ENCODE results near the gene ACTRT2.

The ACTRT2 gene

GRCh38 chr1:3028531-3029282, 7.4 kb downstream of the ACTRT2 start:
- no peaks in the 10 kb centered on the region for H3K9me3 ChIP-seq
- H3K36me3 ChIP-seq, result no peaks in the 10 kb centered on the region
- peaks cover 15% of the 10 kb centered on the region for H3K27me3 ChIP-seq
- H3K4me1 ChIP-seq (ENCODE audit: control insufficient read depth in 1 of 2, insufficient read depth in 1 of 2, low read depth in 1 of 2, low read length in 1 of 2), result no peaks in the 10 kb centered on the region
- TF ChIP-seq, protein P1, sequence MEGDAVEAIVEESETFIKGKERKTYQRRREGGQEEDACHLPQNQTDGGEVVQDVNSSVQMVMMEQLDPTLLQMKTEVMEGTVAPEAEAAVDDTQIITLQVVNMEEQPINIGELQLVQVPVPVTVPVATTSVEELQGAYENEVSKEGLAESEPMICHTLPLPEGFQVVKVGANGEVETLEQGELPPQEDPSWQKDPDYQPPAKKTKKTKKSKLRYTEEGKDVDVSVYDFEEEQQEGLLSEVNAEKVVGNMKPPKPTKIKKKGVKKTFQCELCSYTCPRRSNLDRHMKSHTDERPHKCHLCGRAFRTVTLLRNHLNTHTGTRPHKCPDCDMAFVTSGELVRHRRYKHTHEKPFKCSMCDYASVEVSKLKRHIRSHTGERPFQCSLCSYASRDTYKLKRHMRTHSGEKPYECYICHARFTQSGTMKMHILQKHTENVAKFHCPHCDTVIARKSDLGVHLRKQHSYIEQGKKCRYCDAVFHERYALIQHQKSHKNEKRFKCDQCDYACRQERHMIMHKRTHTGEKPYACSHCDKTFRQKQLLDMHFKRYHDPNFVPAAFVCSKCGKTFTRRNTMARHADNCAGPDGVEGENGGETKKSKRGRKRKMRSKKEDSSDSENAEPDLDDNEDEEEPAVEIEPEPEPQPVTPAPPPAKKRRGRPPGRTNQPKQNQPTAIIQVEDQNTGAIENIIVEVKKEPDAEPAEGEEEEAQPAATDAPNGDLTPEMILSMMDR (IDR thresholded peaks at IDR 0.05), result no peak
- H3K4me3 ChIP-seq (ENCODE audit: low read depth in 1 of 2, low read length in 1 of 2), result no peak overlapping the region
- H3K27ac ChIP-seq, result no peak overlapping the region

- TF ChIP-seq, protein P1 (IDR thresholded peaks at IDR 0.05), result no peak
- Histone ChIP-seq H3K4me3 (ENCODE audit: low read depth in 1 of 2, low read length in 1 of 2) (no peak overlapping the region), H3K36me3 (no peaks in the 10 kb centered on the region), H3K27me3 (peaks cover 15% of the 10 kb centered on the region), H3K27ac (no peak overlapping the region), H3K9me3 (no peaks in the 10 kb centered on the region), H3K4me1 (ENCODE audit: control insufficient read depth in 1 of 2, insufficient read depth in 1 of 2, low read depth in 1 of 2, low read length in 1 of 2) (no peaks in the 10 kb centered on the region)
Measured at GRCh38 chr1:3029481-3029961, 8.3 kb downstream of the ACTRT2 start.

GRCh38 chr1:3029991-3030662, 8.9 kb downstream of the ACTRT2 start:
- Histone ChIP-seq H3K4me1 (ENCODE audit: control insufficient read depth in 1 of 2, insufficient read depth in 1 of 2, low read depth in 1 of 2, low read length in 1 of 2) (no peaks in the 10 kb centered on the region), H3K27me3 (peaks cover 15% of the 10 kb centered on the region), H3K4me3 (ENCODE audit: low read depth in 1 of 2, low read length in 1 of 2) (no peak overlapping the region), H3K36me3 (no peaks in the 10 kb centered on the region), H3K9me3 (no peaks in the 10 kb centered on the region), H3K27ac (no peak overlapping the region)
- TF ChIP-seq, protein P1 (IDR thresholded peaks at IDR 0.05), result no peak

GRCh38 chr1:3030663-3031381, 9.6 kb downstream of the ACTRT2 start:
- TF ChIP-seq, protein P1 (IDR thresholded peaks at IDR 0.05), result no peak
- peaks cover 15% of the 10 kb centered on the region for H3K27me3 ChIP-seq
- H3K4me3 ChIP-seq (ENCODE audit: low read depth in 1 of 2, low read length in 1 of 2), result no peak overlapping the region
- H3K9me3 ChIP-seq, result no peaks in the 10 kb centered on the region
- H3K27ac ChIP-seq, result no peak overlapping the region
- no peaks in the 10 kb centered on the region for H3K36me3 ChIP-seq
- no peaks in the 10 kb centered on the region for H3K4me1 ChIP-seq (ENCODE audit: control insufficient read depth in 1 of 2, insufficient read depth in 1 of 2, low read depth in 1 of 2, low read length in 1 of 2)

- no peak overlapping the region for H3K27ac ChIP-seq
- TF ChIP-seq, protein P1 (IDR thresholded peaks at IDR 0.05), result no peak
- no peaks in the 10 kb centered on the region for H3K4me1 ChIP-seq (ENCODE audit: control insufficient read depth in 1 of 2, insufficient read depth in 1 of 2, low read depth in 1 of 2, low read length in 1 of 2)
- H3K4me3 ChIP-seq (ENCODE audit: low read depth in 1 of 2, low read length in 1 of 2), result no peak overlapping the region
- H3K9me3 ChIP-seq, result no peaks in the 10 kb centered on the region
- H3K36me3 ChIP-seq, result no peaks in the 10 kb centered on the region
- H3K27me3 ChIP-seq, result peaks cover 15% of the 10 kb centered on the region
Measured at GRCh38 chr1:3031401-3032221, 10.3 kb downstream of the ACTRT2 start.

All from neutrophil (primary cell).